PFSK-1 (cell line): ENCODE measurements around the gene JHY.

Experiments
- POLR2AphosphoS5 ChIP-seq: IDR thresholded peaks from 2 replicates; pipeline ENCODE4 v1.6.1; 2012; ENCODE audit warnings: low read depth, mild to moderate bottlenecking, control low read depth, low read length, moderate library complexity
- TAF1 ChIP-seq: IDR thresholded peaks from 2 replicates; pipeline ENCODE4 v1.6.1; 2012; ENCODE audit warnings: low read length, control low read depth, borderline replicate concordance; ENCODE audit not compliant: insufficient read depth
- TF ChIP-seq, protein P1 (sequence below), 2 experiments: IDR thresholded peaks; 2 replicates each; pipeline versions ENCODE4 v1.6.1 to v1.8.0; 2011 to 2012; ENCODE audit warnings: low read depth in 2 of 2, low read length in 2 of 2, control low read depth in 1 of 2, inconsistent platforms in 1 of 2, mild to moderate bottlenecking in 1 of 2, moderate library complexity in 1 of 2; ENCODE audit not compliant: insufficient read depth in 1 of 2

DNA sequence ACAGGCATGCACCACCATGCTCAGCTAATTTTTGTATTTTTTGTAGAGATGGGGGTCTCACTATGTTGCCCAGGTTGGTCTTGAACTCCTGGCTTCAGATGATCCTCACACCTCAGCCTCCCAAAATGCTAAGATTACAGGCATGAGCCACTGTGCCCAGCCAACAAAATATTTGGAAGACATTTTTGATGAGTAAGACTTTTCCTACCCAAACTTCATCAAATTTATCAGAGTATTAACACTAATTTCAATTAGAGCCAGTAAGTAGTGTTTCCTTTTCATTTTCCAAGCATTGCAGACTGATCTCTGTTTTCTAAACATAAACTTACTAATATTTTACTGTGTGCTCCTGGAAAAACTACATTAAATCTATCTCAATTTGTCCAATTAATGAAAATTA is 45.6 kb upstream of the JHY start:
- no peak for TF ChIP-seq POLR2AphosphoS5
- TF ChIP-seq, protein P1, sequence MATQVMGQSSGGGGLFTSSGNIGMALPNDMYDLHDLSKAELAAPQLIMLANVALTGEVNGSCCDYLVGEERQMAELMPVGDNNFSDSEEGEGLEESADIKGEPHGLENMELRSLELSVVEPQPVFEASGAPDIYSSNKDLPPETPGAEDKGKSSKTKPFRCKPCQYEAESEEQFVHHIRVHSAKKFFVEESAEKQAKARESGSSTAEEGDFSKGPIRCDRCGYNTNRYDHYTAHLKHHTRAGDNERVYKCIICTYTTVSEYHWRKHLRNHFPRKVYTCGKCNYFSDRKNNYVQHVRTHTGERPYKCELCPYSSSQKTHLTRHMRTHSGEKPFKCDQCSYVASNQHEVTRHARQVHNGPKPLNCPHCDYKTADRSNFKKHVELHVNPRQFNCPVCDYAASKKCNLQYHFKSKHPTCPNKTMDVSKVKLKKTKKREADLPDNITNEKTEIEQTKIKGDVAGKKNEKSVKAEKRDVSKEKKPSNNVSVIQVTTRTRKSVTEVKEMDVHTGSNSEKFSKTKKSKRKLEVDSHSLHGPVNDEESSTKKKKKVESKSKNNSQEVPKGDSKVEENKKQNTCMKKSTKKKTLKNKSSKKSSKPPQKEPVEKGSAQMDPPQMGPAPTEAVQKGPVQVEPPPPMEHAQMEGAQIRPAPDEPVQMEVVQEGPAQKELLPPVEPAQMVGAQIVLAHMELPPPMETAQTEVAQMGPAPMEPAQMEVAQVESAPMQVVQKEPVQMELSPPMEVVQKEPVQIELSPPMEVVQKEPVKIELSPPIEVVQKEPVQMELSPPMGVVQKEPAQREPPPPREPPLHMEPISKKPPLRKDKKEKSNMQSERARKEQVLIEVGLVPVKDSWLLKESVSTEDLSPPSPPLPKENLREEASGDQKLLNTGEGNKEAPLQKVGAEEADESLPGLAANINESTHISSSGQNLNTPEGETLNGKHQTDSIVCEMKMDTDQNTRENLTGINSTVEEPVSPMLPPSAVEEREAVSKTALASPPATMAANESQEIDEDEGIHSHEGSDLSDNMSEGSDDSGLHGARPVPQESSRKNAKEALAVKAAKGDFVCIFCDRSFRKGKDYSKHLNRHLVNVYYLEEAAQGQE (IDR thresholded peaks at IDR 0.05; ENCODE audit: insufficient read depth in 1 of 2, low read depth in 2 of 2, low read length in 2 of 2), result no peak
- no peak for TF ChIP-seq TAF1
